CD4-positive, alpha-beta T cell (primary cell): Measurements from ENCODE around the gene MLLT3. TPM values are rescaled to one million over a fixed set of nuclear protein-coding genes. Genes with fewer than 3 reads are reported as not detected.

Experiments used
- ATAC-seq: fragments of 200-7000 bp; cut with Tn5 transposase; one replicate; pipeline ENCODE4 v1.10.0; 2022; ENCODE audit warnings: mild to moderate bottlenecking; ENCODE audit not compliant: poor library complexity
- CTCF ChIA-PET: fragments of 350-600 bp; sonication (Branson Sonifier 250); formaldehyde crosslinking; loops from one replicate; lab custom pipeline; 2021; ENCODE audit warnings: antibody characterized with exemption, inconsistent platforms; lab: Charles Lee
- POLR2A ChIA-PET: fragments of 350-600 bp; sonication (Branson Sonifier 250); formaldehyde crosslinking; loops from one replicate; lab custom pipeline; 2021; ENCODE audit warnings: antibody characterized with exemption, inconsistent platforms; lab: Charles Lee
- DNase-seq, 14 experiments: peaks; one replicate each; pipeline ENCODE4 v3.0.0-alpha.2; 2013 to 2020; ENCODE audit warnings: mixed read lengths in 2 of 14
- H3K27ac ChIP-seq, 2 donors: one replicate each; pipeline versions ENCODE4 v1.5.1 to v1.7.0; 2013; ENCODE audit warnings: low read length in 2 of 2, low read depth in 1 of 2, mild to moderate bottlenecking in 1 of 2
- H3K27me3 ChIP-seq, 2 experiments: 1 replicate in 1 of 2; 2 replicates in 1 of 2; pipeline versions ENCODE4 v1.6.1 to v1.7.0; 2013; ENCODE audit warnings: low read length in 2 of 2, control low read depth in 1 of 2, mild to moderate bottlenecking in 1 of 2, moderate library complexity in 1 of 2; ENCODE audit not compliant: insufficient read depth in 2 of 2, control insufficient read depth in 1 of 2
- H3K36me3 ChIP-seq: one replicate; pipeline ENCODE4 v1.6.1; 2013; ENCODE audit warnings: low read length, control low read depth; ENCODE audit not compliant: insufficient read depth
- H3K4me1 ChIP-seq: one replicate; pipeline ENCODE4 v1.6.1; 2013; ENCODE audit warnings: low read length, control low read depth; ENCODE audit not compliant: insufficient read depth
- H3K4me3 ChIP-seq: one replicate; pipeline ENCODE4 v1.5.1; 2013; ENCODE audit warnings: mild to moderate bottlenecking, low read length, moderate library complexity
- H3K9me3 ChIP-seq, 2 experiments: 1 replicate in 1 of 2; 2 replicates in 1 of 2; pipeline versions ENCODE4 v1.6.1 to v1.7.0; 2013; ENCODE audit warnings: low read length in 2 of 2, mild to moderate bottlenecking in 2 of 2, control low read depth in 1 of 2, moderate library complexity in 1 of 2; ENCODE audit not compliant: control insufficient read depth in 1 of 2, insufficient read depth in 1 of 2
- H3K27ac Mint-ChIP-seq: one replicate; pipeline ENCODE4 v1.8.0; 2020; ENCODE audit warnings: mixed read lengths
- H3K27me3 Mint-ChIP-seq: one replicate; pipeline ENCODE4 v1.8.0; 2021; ENCODE audit warnings: mixed read lengths
- H3K36me3 Mint-ChIP-seq: one replicate; pipeline ENCODE4 v1.8.0; 2021; ENCODE audit warnings: low read depth, mixed read lengths
- H3K4me1 Mint-ChIP-seq: one replicate; pipeline ENCODE4 v1.8.0; 2021; ENCODE audit warnings: low read depth, mixed read lengths
- H3K4me3 Mint-ChIP-seq: one replicate; pipeline ENCODE4 v1.8.0; 2020; ENCODE audit warnings: mild to moderate bottlenecking, mixed read lengths
- H3K9me3 Mint-ChIP-seq: one replicate; pipeline ENCODE4 v1.8.0; 2020; ENCODE audit warnings: mixed read lengths
- intact Hi-C, 2 experiments: fragments of 100-400 bp; cut with DNase I in 1 of 2; cut with micrococcal nuclease in 1 of 2; formaldehyde crosslinking; loops; one replicate each; pipeline versions ENCODE4 v1.15.1 to v1.9.0; 2023 to 2025; cut with DNase I, micrococcal nuclease
- total RNA-seq, 174 experiments: library from RNA in 2 of 174; stranded (reverse) in 2 of 174; gene quantifications; one replicate each; pipeline ENCODE4 v1.2.3 and lab custom pipeline; 2021 to 2026
- TF ChIP-seq, protein P1 (sequence below): fragments of 200-600 bp; IDR thresholded peaks from one replicate; pipeline ENCODE4 v1.8.0; 2022; ENCODE audit warnings: antibody characterized with exemption, mild to moderate bottlenecking

The MLLT3 gene
- total RNA-seq, 2 experiments from 2014 or later, result 59.2 to 60.6 TPM

DNA sequence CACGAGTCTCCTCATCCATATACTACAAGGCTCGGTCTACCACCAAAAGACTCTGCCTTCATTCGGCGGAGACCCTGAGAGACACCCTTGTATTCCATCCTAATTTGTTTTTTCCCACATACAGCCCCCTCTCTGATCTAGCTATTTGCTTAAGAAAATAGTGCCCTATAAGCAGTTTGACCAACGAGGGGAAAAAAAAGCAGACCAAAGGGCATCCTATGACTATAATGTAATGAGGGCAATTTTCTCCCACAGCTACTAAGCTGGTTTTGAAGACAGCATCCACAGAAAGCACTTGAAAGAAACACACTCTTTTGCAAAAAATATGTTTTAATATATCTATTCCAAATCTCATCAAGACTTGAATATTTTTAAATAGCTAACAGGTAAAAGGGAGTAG is 147.8 kb downstream of the MLLT3 start:
- H3K36me3 Mint-ChIP-seq, result peaks cover 3% of the 10 kb centered on the region
- POLR2A ChIA-PET, result interaction anchor here (1.4 kb wide), 1 partner anchor 25 kb away, joined by 4 read pairs; no protein-coding TSS in a partner anchor
- intact Hi-C loops, result no loop called here
- H3K36me3 ChIP-seq, result no peaks in the 10 kb centered on the region
- no peak overlapping the region for H3K4me3 Mint-ChIP-seq
- no peak overlapping the region for H3K27ac Mint-ChIP-seq
- no peak overlapping the region for H3K4me3 ChIP-seq
- H3K4me1 Mint-ChIP-seq, result peaks cover 80% of the 10 kb centered on the region
- DNase-seq (no peak), ATAC-seq (no peak)
- CTCF ChIA-PET, result interaction anchor here (0.6 kb wide), 1 partner anchor 370 kb away, joined by 3 read pairs; no protein-coding TSS in a partner anchor
- H3K27me3 ChIP-seq, result no peaks in the 10 kb centered on the region
- H3K4me1 ChIP-seq, result no peaks in the 10 kb centered on the region
- H3K27ac ChIP-seq, result no peak overlapping the region
- H3K9me3 Mint-ChIP-seq, result no peaks in the 10 kb centered on the region
- no peaks in the 10 kb centered on the region for H3K9me3 ChIP-seq
- H3K27me3 Mint-ChIP-seq, result no peaks in the 10 kb centered on the region
- TF ChIP-seq, protein P1, sequence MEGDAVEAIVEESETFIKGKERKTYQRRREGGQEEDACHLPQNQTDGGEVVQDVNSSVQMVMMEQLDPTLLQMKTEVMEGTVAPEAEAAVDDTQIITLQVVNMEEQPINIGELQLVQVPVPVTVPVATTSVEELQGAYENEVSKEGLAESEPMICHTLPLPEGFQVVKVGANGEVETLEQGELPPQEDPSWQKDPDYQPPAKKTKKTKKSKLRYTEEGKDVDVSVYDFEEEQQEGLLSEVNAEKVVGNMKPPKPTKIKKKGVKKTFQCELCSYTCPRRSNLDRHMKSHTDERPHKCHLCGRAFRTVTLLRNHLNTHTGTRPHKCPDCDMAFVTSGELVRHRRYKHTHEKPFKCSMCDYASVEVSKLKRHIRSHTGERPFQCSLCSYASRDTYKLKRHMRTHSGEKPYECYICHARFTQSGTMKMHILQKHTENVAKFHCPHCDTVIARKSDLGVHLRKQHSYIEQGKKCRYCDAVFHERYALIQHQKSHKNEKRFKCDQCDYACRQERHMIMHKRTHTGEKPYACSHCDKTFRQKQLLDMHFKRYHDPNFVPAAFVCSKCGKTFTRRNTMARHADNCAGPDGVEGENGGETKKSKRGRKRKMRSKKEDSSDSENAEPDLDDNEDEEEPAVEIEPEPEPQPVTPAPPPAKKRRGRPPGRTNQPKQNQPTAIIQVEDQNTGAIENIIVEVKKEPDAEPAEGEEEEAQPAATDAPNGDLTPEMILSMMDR, result no peak

DNA sequence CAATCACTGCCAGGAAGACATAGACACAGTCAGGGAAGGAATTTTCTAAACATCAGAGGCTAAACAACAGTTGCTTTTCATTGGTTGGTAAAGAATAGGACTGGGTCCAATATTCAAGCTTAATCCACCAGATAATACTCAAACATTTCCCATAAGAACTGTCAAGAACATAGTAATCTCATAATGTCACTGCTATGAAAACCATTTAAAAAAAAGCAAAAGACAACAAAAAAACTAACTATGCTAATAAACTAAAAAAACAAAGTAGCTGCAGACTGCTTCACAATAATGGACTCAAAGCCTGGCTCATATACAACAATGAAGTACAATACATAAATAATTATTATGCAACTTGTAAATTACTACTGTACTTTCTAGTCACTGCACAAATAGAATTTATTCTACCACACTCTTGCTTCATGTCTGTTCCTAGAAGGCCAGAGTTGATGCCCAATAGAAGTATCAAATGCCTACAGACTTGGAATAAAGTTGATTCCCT is 148.7 kb downstream of the MLLT3 start:
- H3K4me3 ChIP-seq, result no peak overlapping the region
- H3K4me1 Mint-ChIP-seq, result peaks cover 80% of the 10 kb centered on the region
- TF ChIP-seq, protein P1, result no peak
- H3K27ac ChIP-seq, result no peak overlapping the region
- ATAC-seq (no peak), DNase-seq (no peak)
- no peaks in the 10 kb centered on the region for H3K27me3 ChIP-seq
- CTCF ChIA-PET, result no interaction called here
- H3K36me3 ChIP-seq, result no peaks in the 10 kb centered on the region
- H3K27ac Mint-ChIP-seq, result no peak overlapping the region
- no peak overlapping the region for H3K4me3 Mint-ChIP-seq
- H3K9me3 Mint-ChIP-seq, result peaks cover 2% of the 10 kb centered on the region
- no peaks in the 10 kb centered on the region for H3K27me3 Mint-ChIP-seq
- H3K9me3 ChIP-seq, result no peaks in the 10 kb centered on the region
- H3K4me1 ChIP-seq, result no peaks in the 10 kb centered on the region
- intact Hi-C loops, result no loop called here
- peaks cover 3% of the 10 kb centered on the region for H3K36me3 Mint-ChIP-seq
- POLR2A ChIA-PET, result interaction anchor here (0.5 kb wide), 1 partner anchor 591 kb away, joined by 3 read pairs; no protein-coding TSS in a partner anchor

DNA sequence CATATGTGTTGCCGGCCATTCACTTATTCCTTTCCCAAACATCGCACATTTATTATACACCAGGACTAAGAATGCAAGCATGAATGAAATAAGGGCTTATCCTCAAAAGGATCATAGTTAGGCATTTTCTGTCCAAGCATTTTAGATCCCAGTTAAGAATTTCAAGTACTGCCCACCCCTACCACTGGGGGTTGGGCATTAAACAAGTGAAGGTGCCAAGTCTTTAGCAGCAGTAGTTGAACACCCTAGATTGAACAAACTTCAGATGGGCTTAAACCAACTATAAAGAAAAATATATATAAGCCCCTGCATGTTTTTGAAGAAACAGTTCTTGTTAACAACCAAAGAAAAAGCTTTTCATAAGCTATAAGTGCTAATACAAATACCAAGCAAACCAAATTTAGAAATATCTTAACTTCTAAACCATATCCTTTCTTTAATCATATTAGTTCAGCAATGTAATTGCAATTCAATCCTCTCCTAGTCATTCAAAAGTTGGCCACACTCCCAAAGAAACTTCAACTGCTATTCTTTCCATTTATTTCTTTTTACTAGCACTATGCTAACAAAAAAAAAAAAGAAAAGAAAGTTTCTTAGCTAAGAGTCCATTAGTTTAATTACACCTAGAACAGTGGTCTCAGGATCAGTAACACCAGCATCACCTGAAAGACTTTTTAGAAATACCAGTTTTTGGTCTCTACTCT is 149.8 kb downstream of the MLLT3 start:
- no peak overlapping the region for H3K27ac Mint-ChIP-seq
- H3K36me3 ChIP-seq, result no peaks in the 10 kb centered on the region
- H3K27me3 ChIP-seq, result no peaks in the 10 kb centered on the region
- POLR2A ChIA-PET, result no interaction called here
- H3K4me1 Mint-ChIP-seq, result peaks cover 79% of the 10 kb centered on the region
- no peak for ATAC-seq
- H3K9me3 Mint-ChIP-seq, result peaks cover 2% of the 10 kb centered on the region
- no peaks in the 10 kb centered on the region for H3K4me1 ChIP-seq
- intact Hi-C loops, result no loop called here
- peaks cover 3% of the 10 kb centered on the region for H3K36me3 Mint-ChIP-seq
- H3K27ac ChIP-seq, result no peak overlapping the region
- H3K4me3 Mint-ChIP-seq, result no peak overlapping the region
- no peak overlapping the region for H3K4me3 ChIP-seq
- no peaks in the 10 kb centered on the region for H3K9me3 ChIP-seq
- no peak for DNase-seq
- H3K27me3 Mint-ChIP-seq, result no peaks in the 10 kb centered on the region
- TF ChIP-seq, protein P1, result no peak
- CTCF ChIA-PET, result no interaction called here
